NCI-H1436 (cell line): ENCODE data around the gene AMFR.

Experiments used
- DNase-seq: peaks from one replicate; lab custom pipeline; 2025; lab: John Stamatoyannopoulos, UW

The AMFR gene

GRCh38 chr16:56362706-56363105, 62.6 kb downstream of the AMFR start:
- DNase-seq: no peak

- DNase-seq: no peak
Measured at GRCh38 chr16:56362057-56362655, 63.2 kb downstream of the AMFR start.

- no peak for DNase-seq
Measured at GRCh38 chr16:56360117-56361008, 65.0 kb downstream of the AMFR start.

GRCh38 chr16:56357765-56358322, 67.5 kb downstream of the AMFR start:
- DNase-seq: no peak

- DNase-seq: no peak
Measured at GRCh38 chr16:56357241-56357764, 68.0 kb downstream of the AMFR start.

DNA sequence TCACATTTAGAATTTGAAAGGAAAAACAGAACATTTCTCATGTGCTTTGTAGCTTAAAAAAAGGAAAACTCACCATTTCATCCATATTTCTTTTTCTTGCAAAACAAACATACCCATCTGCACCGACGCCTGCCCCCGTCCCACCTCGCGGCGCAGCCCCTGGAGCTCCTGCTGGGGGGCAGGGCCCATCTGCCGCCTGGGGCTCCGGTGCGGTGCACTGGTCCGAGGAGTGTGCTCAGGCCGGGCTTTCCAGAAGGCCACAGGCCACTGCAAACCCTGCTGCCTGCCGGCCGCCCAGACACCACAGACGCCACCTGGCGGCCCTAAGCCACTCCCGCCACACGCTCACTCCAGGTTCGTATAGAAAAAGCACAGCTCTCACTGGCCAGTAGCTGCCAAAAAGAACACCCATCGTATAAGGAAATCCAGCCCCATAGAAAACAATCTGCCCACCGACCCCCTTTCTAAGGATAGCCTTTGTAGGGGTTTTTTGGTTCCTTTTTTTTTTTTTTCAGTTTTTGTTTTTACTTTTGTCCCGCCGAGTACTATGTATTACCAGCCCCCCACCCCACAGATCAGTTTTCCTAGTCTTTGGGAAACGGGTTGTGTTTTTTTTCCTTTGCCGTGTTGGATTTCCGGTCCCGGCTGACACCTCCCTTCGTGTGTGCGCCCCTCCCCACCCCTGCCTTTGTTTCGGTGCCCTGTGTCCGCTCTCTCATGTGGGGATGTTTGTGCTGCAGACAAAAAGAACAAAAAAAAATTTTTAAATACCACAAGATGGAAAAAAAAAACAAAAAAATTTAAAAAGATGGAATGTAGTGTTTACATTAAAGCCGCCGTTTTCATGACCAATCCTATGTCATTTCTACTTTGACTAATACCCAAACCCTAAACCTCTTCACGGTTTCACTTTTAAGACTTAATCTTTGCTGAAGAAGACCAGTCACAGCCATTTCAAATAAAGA, 68.8 kb downstream of the AMFR start:
- DNase-seq: no peak

GRCh38 chr16:56355786-56356275, 69.5 kb downstream of the AMFR start:
- no peak for DNase-seq

GRCh38 chr16:56355221-56355620, 70.1 kb downstream of the AMFR start:
- DNase-seq: no peak

DNA sequence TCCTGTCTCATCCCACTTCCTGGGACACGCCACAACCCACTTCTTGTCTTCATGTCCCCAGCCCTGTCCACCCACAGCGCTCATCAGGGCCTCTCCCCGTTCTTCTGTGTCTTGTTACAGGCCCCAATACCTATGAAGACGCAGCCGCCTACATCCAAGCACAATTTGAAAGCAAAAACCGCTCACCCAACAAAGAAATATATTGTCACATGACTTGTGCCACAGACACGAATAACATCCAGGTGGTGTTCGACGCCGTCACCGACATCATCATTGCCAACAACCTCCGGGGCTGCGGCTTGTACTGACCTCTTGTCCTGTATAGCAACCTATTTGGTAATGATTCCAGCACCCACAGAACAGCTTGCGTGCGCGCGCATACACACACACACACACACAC, 70.6 kb downstream of the AMFR start:
- no peak for DNase-seq

GRCh38 chr16:56354016-56354415, 71.3 kb downstream of the AMFR start:
- no peak for DNase-seq

- DNase-seq: no peak
Measured at GRCh38 chr16:56353054-56353921, 72.1 kb downstream of the AMFR start.

- no peak for DNase-seq
Measured at GRCh38 chr16:56352351-56353053, 72.8 kb downstream of the AMFR start.

DNA sequence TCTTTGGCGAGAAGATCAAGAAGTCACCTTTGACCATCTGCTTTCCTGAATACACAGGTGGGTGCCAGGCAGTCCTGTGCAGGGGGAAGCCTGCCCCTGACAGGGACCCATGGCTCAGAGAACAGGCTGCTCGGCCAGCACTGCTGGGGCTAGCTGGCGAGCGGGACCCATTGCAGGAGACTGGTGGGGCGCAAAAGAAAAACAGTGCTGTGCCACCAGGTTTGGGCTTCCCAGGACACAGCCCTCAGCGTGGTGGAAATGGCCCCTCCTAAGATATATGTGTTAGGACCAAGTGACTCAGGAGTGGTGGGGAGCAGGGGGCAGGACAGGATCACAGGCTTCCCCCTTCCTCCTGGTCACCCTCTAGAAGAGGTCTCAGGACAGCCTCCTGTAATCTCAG, 73.9 kb downstream of the AMFR start:
- no peak for DNase-seq

- DNase-seq: no peak
Measured at GRCh38 chr16:56350491-56351405, 74.6 kb downstream of the AMFR start.

DNA sequence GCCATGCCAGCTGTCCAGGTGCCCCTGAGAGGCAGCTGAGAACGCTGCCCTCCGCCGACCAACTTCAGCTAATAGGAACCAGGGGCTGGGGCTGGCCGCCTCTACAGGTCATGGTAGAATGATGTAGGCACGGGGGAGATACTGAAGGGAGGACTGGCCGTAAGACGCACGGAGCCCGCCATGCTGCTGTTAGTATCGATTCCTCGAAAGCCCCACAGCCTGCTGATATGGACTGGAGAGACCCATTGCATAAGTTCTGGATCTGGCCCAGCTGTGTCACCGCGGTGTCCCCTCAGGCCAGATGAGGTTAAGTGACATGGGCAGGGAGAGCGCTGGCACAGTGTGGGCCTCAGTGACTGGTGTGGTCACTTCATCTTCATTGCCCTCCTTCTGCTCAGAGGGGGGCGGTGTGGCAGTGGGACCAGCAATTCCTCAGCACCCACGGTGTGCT, 75.6 kb downstream of the AMFR start:
- DNase-seq: no peak

DNA sequence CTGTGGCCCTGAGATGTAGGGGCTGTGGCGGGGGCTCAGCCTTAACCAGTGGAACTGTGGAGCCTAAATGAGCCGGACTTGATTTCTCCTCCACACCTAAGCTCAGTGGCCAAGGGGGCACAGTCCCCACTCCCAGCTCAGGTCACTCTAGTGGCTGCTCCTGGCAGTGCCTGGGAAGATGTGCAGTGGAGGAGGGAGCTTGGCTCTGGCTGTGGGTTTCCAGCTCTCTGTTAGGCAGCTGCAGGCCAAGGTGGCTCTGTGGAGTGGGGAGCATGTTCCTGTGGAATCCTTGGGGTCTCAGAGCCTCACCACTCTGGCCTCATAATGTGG, 76.3 kb downstream of the AMFR start:
- DNase-seq: no peak

DNA sequence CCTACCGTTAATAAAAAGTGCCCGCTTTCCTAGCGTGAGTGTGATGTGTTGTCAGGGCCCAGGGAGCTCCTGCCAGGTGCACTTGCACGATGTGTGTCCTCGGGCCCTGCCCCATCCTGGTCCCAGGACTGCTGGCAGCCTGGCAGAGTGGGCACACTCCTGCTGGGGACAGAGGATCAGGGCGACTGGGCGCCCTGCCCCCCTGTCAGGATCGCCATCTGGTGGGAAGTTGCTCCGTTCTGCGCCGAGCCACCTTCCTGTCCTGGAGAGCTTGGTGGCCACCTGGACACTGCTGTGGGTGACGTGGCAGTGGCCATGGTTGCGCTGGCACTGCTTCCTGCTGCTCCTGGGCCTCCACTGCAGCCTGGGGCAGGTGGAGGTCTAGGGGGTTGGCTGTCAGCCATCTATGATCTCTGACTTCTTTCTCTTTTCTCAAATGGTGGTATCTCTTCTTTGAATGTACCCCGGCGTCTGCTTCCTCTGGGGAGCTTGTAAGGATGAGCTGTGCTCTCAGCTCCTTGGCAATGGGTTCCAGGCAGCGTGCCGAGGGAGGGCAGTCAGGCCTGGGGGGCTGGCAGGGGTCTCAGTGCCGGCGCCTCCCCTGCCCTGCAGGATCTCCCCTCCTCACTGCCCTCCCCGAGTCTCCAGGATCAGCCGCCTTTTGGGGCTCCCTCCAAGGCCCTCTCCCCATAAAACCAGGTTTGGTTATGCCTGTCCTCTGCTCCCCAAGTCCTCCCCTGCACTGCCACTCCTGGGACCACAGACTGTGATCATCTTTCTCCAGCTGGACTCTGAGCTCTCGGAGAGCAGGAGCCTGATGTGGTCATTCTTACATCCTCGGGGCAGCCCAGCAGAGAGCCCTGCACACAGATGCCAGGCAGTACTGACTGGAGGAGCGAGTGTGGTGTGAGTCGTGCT, 76.9 kb downstream of the AMFR start:
- DNase-seq: no peak

DNA sequence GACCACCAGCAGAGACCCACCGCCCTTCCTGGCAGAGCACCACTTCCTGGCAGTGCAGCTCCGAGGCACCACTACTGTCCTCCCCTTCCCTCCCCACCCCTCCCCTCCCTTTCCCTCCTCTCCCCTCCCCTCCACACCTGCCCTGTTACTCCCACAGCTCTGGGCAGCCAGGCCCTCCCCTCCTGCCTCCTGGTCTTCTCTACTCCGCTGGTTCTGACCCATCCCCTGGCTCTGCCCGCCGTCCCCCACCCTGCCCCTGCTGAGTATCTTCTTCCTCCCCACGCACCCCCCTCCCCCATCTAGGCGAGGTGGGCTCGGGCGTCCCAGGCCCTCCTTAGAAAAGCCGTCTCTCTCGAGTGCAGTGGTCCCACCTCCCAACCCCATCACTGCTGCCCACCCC, 77.7 kb downstream of the AMFR start:
- no peak for DNase-seq
